GM12872 (cell line): ENCODE measurements around the gene APBA1.

Experiments
- TF ChIP-seq, protein P1 (sequence below): IDR thresholded peaks from 3 replicates; pipeline ENCODE4 v1.5.1; 2011; ENCODE audit warnings: low read depth, mild to moderate bottlenecking, low read length, moderate library complexity; ENCODE audit not compliant: insufficient read depth

APBA1 gene

DNA sequence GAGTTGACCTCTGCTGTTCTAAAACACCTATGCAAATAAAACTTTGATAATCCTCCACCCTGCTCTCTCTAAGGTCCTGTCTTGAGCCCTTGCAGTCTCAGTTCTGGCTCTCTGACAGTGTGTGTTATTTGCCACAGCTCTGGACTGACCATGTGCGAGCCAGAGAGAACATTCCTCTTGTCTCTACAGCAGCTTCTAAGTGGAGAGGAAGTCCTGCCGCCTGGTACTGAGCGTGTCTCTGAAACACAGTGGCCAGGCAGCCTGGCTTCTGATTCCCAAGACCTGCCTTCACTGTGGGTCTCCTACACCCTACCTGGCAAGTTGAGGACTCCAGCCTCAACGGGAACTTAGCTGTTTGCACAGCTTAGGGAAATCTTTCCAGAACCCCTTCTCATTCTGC is 285.5 kb downstream of the APBA1 start:
- TF ChIP-seq, protein P1, sequence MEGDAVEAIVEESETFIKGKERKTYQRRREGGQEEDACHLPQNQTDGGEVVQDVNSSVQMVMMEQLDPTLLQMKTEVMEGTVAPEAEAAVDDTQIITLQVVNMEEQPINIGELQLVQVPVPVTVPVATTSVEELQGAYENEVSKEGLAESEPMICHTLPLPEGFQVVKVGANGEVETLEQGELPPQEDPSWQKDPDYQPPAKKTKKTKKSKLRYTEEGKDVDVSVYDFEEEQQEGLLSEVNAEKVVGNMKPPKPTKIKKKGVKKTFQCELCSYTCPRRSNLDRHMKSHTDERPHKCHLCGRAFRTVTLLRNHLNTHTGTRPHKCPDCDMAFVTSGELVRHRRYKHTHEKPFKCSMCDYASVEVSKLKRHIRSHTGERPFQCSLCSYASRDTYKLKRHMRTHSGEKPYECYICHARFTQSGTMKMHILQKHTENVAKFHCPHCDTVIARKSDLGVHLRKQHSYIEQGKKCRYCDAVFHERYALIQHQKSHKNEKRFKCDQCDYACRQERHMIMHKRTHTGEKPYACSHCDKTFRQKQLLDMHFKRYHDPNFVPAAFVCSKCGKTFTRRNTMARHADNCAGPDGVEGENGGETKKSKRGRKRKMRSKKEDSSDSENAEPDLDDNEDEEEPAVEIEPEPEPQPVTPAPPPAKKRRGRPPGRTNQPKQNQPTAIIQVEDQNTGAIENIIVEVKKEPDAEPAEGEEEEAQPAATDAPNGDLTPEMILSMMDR = no peak

DNA sequence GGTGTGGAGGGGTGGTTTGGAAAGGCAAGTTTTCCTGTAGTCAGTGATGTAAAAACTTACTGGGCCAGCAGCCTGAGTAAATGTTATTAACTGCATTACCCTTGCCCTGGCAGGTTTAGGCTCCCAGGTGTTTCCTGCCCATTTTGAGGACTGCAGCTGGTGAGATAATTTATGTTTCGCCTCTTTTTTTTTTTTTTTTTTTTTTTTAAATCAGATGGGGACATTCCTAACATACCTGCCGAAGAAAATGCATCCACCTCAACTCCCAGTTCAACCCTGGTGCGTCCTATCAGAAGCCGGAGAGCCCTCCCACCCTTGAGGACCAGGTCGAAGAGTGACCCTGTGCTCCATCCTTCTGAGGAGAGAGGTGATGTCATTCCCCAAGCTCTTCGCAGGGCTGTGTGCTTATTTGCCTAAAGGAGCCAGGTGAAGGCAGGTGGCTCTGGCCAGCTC is 286.6 kb downstream of the APBA1 start:
- TF ChIP-seq, protein P1 = no peak

DNA sequence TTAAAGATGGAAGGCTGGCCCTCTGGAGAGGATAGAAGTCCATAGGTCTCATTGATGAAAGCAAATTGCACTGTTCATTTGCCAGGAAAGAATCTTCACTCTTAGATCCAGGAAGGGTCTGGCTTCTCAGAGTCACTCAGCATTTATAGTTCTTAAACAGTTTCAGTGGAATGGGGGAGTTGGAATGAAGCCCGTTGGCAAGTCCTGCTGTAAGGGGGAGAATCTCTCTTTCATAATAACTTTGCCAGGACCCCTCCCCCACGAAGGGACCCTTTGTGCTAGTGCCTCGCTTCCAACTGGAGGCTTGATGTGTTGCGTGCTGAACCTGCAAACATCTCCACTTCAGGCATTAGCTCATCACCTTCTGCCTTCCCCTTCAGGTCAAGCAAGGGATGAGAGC is 290.0 kb downstream of the APBA1 start:
- TF ChIP-seq, protein P1 = no peak

DNA sequence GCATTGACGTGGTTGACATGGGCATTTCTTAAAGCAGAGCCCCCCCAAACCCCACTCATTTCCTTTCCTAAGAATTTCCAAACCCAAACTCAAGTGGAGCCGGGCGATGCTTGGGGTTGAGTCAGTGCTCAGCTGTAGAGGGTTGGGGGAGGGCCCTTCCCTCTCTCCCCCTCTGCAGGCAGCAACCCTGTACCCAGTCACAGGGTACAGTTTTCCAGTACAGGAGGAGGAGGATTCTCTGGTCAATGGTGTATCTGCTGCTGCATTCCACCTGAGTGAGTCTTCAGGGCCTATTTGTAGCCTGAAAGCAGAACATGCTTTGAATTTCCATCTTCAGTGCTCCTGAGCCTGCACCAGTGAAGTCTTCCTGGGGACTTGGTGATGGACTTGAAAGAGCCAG is 291.4 kb downstream of the APBA1 start:
- TF ChIP-seq, protein P1 = no peak

DNA sequence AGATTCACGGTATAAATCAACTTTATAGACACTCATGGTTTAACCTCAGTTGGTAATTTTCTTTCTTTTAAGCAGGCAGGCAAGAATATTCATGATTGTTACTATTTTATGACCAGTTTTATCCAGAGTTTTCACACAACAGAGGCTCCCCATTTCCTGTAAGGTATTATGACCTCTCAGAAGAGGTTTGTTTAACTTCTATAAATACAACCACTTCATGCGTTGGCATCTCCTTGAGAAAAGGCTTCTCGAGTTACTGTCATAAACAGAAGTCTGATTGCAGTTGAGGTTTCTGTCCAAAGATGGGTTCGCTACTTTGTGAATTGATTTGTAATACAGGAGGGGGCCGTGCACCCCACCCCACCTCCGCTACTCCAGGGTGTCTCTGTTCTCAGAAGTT is 291.9 kb downstream of the APBA1 start:
- TF ChIP-seq, protein P1 = no peak

DNA sequence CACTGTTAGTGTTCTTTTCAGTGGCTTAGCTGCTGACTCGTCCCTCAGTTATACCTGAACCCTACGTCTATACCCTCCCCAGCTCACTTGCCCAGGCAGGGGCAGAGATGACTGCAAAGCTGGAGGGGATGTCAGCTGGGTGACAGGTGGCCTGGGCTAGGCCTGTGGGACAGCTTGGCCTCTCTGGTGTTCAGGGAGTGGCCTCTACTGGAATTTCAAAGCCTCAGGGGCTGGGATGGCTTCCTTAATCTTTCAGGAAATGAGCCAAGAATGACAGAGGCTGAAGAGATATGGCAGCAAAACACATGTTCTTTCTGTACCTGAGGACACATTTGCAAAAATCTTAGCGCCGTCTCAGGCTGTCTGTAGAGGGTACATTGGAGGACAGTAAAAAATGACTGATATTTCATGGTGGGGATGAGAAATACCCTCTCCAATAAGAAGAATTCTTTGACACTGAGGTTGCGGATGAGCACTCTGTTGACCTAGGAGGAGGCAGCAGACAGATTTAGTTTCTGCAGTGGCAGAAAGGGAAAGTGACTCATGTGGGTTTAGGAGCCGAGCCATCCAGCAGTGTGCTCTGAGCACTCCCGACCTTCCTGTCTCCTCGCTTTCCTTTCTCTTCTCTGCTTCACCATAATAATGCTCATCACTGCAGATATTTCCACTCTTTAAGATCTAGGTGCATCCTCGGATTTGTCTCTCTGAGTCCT is 292.7 kb downstream of the APBA1 start:
- TF ChIP-seq, protein P1 = no peak

DNA sequence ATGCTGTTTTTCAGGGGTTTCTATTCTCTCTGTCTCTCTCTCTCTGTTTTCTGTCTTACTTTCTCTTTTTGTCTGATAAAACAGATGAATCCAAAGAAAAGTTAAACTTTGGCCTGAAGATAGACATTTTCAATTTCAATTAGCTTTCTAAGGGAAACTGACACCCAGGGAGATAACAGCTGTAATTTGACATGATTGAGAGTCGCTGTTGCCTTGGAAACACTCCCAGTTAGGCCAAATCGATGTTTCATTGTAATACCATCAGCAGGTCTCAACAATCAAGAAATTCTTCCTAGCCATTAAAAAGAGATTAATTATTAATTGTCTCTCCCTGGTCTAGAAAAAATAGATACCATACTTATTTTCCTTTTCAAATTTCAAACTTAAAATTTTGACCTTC is 294.2 kb downstream of the APBA1 start:
- TF ChIP-seq, protein P1 = no peak
